Middle frontal gyrus (tissue), 1 donor: ENCODE measurements around the gene ADIRF.
"Not testable (repeated sequence)": the region's sequence is repeated elsewhere in the genome, so short reads cannot be mapped to it uniquely, and the experiment has no call there.

Source experiments
- DNase-seq: peaks from one replicate; pipeline ENCODE4 v3.0.0-alpha.2; 2015; ENCODE audit warnings: low spot score; ENCODE audit errors: extremely low spot score

ADIRF gene

GRCh38 chr10:87020056-87020455 is 51.8 kb downstream of the ADIRF start, which contains the start of gene FAM25A:
Gene FAM25A (plus strand): TSS chr10:87020294. CDS start chr10:87020325, 31 bp downstream.
- DNase-seq: not testable (repeated sequence)
